Immature natural killer cell (primary cell): ENCODE measurements around the gene GCN1. TPM values are rescaled to one million over a fixed set of nuclear protein-coding genes. Genes with fewer than 3 reads are reported as not detected.

Experiments
- DNase-seq, 3 donors: peaks; one replicate each; pipeline ENCODE4 v3.0.0; 2022; ENCODE audit warnings: mixed read lengths in 1 of 3
- H3K27ac Mint-ChIP-seq, 6 donors: one replicate each; pipeline ENCODE4 v1.8.0; 2020; ENCODE audit warnings: mixed read lengths in 6 of 6, mild to moderate bottlenecking in 5 of 6, inconsistent platforms in 4 of 6, moderate library complexity in 3 of 6
- H3K27me3 Mint-ChIP-seq, 3 donors: one replicate each; pipeline ENCODE4 v1.8.0; 2020 to 2021; ENCODE audit warnings: low read depth in 3 of 3, mild to moderate bottlenecking in 3 of 3, mixed read lengths in 3 of 3, moderate library complexity in 3 of 3, inconsistent platforms in 1 of 3
- H3K36me3 Mint-ChIP-seq, 3 donors: one replicate each; pipeline ENCODE4 v1.8.0; 2020; ENCODE audit warnings: mixed read lengths in 3 of 3, inconsistent platforms in 2 of 3, mild to moderate bottlenecking in 2 of 3
- H3K4me1 Mint-ChIP-seq, 2 donors: one replicate each; pipeline ENCODE4 v1.8.0; 2020; ENCODE audit warnings: inconsistent platforms in 2 of 2, mild to moderate bottlenecking in 2 of 2, mixed read lengths in 2 of 2, moderate library complexity in 1 of 2
- H3K4me3 Mint-ChIP-seq, 5 donors: one replicate each; pipeline ENCODE4 v1.8.0; 2020; ENCODE audit warnings: mild to moderate bottlenecking in 5 of 5, mixed read lengths in 5 of 5, inconsistent platforms in 3 of 5, moderate library complexity in 3 of 5
- H3K9me3 Mint-ChIP-seq, 6 donors: one replicate each; pipeline ENCODE4 v1.8.0; 2020; ENCODE audit warnings: mild to moderate bottlenecking in 6 of 6, mixed read lengths in 6 of 6, inconsistent platforms in 4 of 6, moderate library complexity in 3 of 6
- polyA plus RNA-seq, 3 donors: library from polyadenylated mRNA; unstranded; fragments of 300-500 nt; fragmentation: Illumina TruSeq; gene quantifications; one replicate each; pipeline ENCODE4 v1.2.3, GENCODE V29; 2021

GCN1 gene
- polyA plus RNA-seq, 3 donors from 2014 or later, result 9.7 to 26.4 (median 11.3) TPM

DNA sequence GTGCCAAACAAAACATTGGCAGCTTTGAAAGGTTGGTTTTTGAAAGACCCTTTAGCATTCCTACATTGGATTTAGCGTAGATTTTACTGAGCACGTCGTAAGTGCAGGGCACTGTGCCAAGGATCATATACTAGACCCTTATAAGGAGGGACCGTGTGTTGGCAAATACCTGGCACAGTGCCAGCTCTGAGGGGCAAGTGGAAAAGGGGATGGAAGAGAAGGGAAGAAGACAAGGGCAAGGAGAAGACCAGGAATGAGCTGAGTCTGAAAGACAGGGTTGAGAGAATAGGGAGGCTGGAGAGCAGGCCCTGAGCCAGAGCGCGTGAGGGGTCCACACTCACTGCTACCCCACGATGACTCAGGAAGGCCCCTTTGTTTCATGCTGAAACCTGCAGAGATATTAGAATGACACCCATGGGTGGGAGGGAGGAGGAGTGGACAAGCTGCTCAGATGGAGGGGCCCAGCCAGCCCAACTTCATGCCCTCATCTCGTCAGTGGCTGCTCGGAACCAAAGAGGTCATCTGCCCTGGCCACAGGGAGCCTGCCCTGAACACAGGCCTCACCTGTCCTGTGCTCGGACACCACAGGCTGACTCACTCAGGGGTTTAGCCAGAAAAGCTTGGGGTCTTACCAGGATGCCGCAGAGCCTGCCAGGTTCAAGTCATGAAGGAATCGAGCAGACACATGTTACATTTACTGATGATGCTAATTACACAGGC, 103.0 kb downstream of the GCN1 start:
- H3K36me3 Mint-ChIP-seq, result peaks cover 4 to 13% (median 4%) of the 10 kb centered on the region in 3 donors
- peak overlapping the region in 5 of 6 donors; percentile 30 to 49 (median 46) for H3K27ac Mint-ChIP-seq
- no peak for DNase-seq
- peaks cover 30 to 33% of the 10 kb centered on the region in 2 donors for H3K4me1 Mint-ChIP-seq
- H3K9me3 Mint-ChIP-seq, result no peaks in the 10 kb centered on the region
- H3K4me3 Mint-ChIP-seq, result no peak overlapping the region
- peaks cover 11 to 19% (median 11%) of the 10 kb centered on the region in 3 donors for H3K27me3 Mint-ChIP-seq

- H3K27me3 Mint-ChIP-seq, result peaks cover 11 to 19% (median 11%) of the 10 kb centered on the region in 3 donors
- peak overlapping the region in 2 of 6 donors; percentile 40 to 46 for H3K27ac Mint-ChIP-seq
- peaks cover 36 to 37% of the 10 kb centered on the region in 2 donors for H3K4me1 Mint-ChIP-seq
- no peak overlapping the region for H3K4me3 Mint-ChIP-seq
- H3K9me3 Mint-ChIP-seq, result no peaks in the 10 kb centered on the region
- peaks cover 4 to 10% (median 4%) of the 10 kb centered on the region in 3 donors for H3K36me3 Mint-ChIP-seq
- DNase-seq, result no peak
Measured at GRCh38 chr12:120090626-120091295, 103.8 kb downstream of the GCN1 start.

- no peak for DNase-seq
- Mint-ChIP-seq H3K36me3 (peaks cover 4 to 13% (median 4%) of the 10 kb centered on the region in 3 donors), H3K4me3 (no peak overlapping the region), H3K27me3 (peaks cover 11 to 18% (median 11%) of the 10 kb centered on the region in 3 donors), H3K27ac (no peak overlapping the region), H3K9me3 (no peaks in the 10 kb centered on the region), H3K4me1 (peaks cover 36 to 41% of the 10 kb centered on the region in 2 donors)
Measured at GRCh38 chr12:120090206-120090605, 104.3 kb downstream of the GCN1 start.

DNA sequence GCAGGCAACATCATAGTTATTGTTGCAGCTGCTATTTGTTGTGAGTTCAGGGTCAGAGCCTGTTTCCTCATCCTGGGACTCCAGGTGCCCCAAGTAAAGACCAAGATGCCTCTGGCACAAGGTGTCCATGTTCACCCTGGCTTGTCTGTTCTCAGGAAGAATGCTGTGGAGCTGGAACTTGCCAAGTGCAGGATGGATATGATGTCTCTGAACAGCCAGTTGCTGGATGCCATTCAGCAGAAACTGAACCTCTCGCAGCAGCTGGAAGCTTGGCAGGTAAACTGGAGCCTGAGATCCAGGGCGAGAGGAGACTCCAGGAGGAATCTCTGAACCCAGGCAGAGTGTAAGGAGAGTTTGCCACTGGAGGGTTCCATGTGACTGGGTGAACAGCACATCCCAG, 104.7 kb downstream of the GCN1 start:
- peaks cover 4 to 17% (median 4%) of the 10 kb centered on the region in 3 donors for H3K36me3 Mint-ChIP-seq
- H3K27me3 Mint-ChIP-seq, result peaks cover 11 to 18% (median 11%) of the 10 kb centered on the region in 3 donors
- no peaks in the 10 kb centered on the region for H3K9me3 Mint-ChIP-seq
- H3K27ac Mint-ChIP-seq, result peak overlapping the region in 1 of 6 donors; percentile 70
- H3K4me1 Mint-ChIP-seq, result peaks cover 33 to 41% of the 10 kb centered on the region in 2 donors
- DNase-seq, result no peak
- no peak overlapping the region for H3K4me3 Mint-ChIP-seq

- H3K27ac Mint-ChIP-seq, result peak overlapping the region in 3 of 6 donors; percentile 52 to 79 (median 70)
- no peak for DNase-seq
- H3K36me3 Mint-ChIP-seq, result peaks cover 4 to 20% (median 4%) of the 10 kb centered on the region in 3 donors
- peaks cover 11 to 17% (median 11%) of the 10 kb centered on the region in 3 donors for H3K27me3 Mint-ChIP-seq
- no peak overlapping the region for H3K4me3 Mint-ChIP-seq
- H3K9me3 Mint-ChIP-seq, result no peaks in the 10 kb centered on the region
- peaks cover 26 to 36% of the 10 kb centered on the region in 2 donors for H3K4me1 Mint-ChIP-seq
Measured at GRCh38 chr12:120089105-120089504, 105.4 kb downstream of the GCN1 start.

GRCh38 chr12:120086801-120087621, 107.5 kb downstream of the GCN1 start:
- H3K27ac Mint-ChIP-seq, result peak overlapping the region; percentile 89 to 94 (median 92)
- peaks cover 4 to 24% (median 6%) of the 10 kb centered on the region in 3 donors for H3K36me3 Mint-ChIP-seq

DNA sequence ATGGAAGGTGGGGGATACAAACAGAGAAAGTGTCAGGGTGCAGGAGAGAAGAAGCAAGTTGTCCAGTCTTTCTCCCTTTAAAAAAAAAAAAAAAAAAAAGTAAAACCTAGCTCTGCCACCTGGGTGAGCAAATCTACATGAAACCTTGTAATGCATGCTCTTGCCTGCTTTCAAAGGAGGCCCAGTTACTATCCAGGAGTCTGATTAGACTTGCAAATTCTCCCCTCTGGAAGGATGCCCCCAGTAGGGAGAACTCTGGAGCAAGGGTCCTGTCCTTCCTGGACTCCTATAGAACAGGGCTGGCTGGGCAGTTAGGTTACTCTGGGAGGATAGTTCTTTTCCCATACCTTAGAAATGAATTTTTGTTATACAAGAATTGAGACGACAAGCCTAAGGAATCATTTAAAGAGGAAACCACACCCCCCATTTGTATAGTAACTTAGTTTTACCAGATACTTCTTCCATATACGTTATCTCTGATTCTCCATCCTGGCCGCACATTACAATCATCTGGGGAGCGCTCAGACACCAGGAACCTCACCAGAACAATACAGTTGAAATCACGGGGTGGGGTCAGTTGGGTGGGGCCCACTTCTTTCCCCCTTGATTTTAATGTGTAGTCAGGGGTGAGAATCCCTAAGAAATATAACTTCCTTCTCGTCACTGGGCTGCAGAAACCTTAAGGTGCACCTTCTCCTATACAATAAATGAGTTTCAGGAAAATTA, 108.4 kb downstream of the GCN1 start:
- H3K4me3 Mint-ChIP-seq, result peak overlapping the region in 4 of 5 donors; percentile 61 to 86 (median 80)
- H3K27me3 Mint-ChIP-seq, result peaks cover 8 to 16% (median 11%) of the 10 kb centered on the region in 3 donors

More at GRCh38 chr12:120086801-120087621, 107.5 kb downstream of the GCN1 start:
- peaks cover 20 to 29% of the 10 kb centered on the region in 2 donors for H3K4me1 Mint-ChIP-seq
- peak; percentile 99 to 100 (median 99) for DNase-seq
- peak overlapping the region; percentile 79 to 86 (median 81) for H3K4me3 Mint-ChIP-seq
- no peaks in the 10 kb centered on the region for H3K9me3 Mint-ChIP-seq
- peaks cover 8 to 16% (median 11%) of the 10 kb centered on the region in 3 donors for H3K27me3 Mint-ChIP-seq

GRCh38 chr12:120081641-120082040, 112.9 kb downstream of the GCN1 start:
- Mint-ChIP-seq H3K27me3 (peaks cover 0 to under 1% (median 0%) of the 10 kb centered on the region in 3 donors), H3K9me3 (no peaks in the 10 kb centered on the region), H3K4me1 (peaks cover 7 to 10% of the 10 kb centered on the region in 2 donors), H3K27ac (no peak overlapping the region), H3K36me3 (peaks cover 4 to 22% (median 14%) of the 10 kb centered on the region in 3 donors), H3K4me3 (no peak overlapping the region)
- no peak for DNase-seq

More for the DNA sequence above, 108.4 kb downstream of the GCN1 start:
- DNase-seq, result no peak
- H3K36me3 Mint-ChIP-seq, result peaks cover 8 to 26% (median 12%) of the 10 kb centered on the region in 3 donors
- H3K9me3 Mint-ChIP-seq, result no peaks in the 10 kb centered on the region
- peaks cover 20 to 27% of the 10 kb centered on the region in 2 donors for H3K4me1 Mint-ChIP-seq
- peak overlapping the region; percentile 77 to 94 (median 91) for H3K27ac Mint-ChIP-seq

DNA sequence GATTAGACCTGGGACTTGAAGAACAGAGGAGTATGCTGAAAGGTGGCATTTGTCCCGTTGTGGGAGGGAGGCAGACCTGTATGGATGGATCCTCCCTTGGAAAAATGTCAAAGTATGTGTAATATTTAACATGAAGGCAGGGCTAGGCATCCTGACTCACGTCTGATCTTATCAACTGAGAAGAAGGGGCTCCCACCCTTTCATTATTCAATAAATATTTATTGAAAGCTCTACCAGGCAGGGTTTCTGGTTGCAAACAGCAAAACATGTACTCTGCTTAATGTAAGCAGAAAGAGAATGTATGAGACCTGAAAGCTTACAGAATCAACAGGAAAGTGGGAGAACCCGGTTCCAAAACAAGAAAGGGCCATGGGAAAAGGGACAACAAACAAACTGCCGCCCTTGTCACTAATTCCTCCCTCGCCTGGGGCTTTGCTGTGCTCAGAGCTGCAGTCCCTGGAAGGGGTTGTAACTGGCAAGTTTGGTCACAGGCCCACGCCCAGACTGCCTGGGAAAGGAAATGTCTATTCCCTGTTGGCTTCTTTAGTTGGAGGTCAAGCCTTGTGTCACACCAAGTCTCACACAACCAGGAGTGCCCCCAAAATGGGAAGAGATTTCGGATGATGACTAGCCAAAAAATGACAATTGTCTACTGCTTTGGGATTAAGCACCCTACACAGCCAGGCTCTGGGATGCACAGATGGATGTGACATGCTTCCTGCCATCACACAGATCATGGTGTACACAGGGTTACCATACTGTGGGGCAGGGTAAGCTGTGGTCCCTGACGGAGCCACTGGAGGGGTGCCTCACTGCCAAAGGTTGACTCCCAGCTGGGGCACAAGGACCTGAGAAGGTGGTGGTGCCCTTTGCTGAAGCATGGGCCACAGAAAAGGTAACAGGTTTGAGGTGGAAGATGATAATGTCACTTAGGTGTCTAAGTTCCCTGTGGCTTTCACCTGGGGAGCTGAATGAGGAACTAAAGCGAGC, 114.8 kb downstream of the GCN1 start:
- no peak for DNase-seq
- peaks cover 4 to 24% (median 20%) of the 10 kb centered on the region in 3 donors for H3K36me3 Mint-ChIP-seq
- no peaks in the 10 kb centered on the region for H3K9me3 Mint-ChIP-seq
- H3K27me3 Mint-ChIP-seq, result no peaks in the 10 kb centered on the region
- H3K4me1 Mint-ChIP-seq, result no peaks in the 10 kb centered on the region
- H3K4me3 Mint-ChIP-seq, result no peak overlapping the region
- H3K27ac Mint-ChIP-seq, result no peak overlapping the region

DNA sequence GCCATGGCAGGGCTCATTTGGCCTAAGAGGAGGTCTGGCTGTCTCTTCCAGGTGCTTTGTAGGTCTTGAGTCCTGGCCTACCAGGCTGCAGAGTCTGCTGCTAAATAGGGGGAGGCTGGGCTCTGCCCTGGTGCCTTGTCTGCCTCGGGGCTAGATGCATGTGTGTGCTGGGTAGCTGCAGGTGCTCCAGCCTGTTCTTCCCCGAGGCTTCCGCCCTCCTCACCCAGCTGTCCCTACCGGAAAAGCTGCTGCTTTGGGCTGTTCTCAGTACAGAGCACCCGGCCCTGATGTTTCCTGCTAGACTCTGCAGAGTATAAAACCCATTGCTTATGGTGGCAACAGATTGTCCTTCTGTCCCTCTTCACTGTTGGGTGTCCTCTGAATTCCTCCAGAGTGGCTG, 115.6 kb downstream of the GCN1 start:
- Mint-ChIP-seq H3K36me3 (peaks cover 4 to 25% (median 24%) of the 10 kb centered on the region in 3 donors), H3K27ac (no peak overlapping the region), H3K4me3 (no peak overlapping the region), H3K27me3 (no peaks in the 10 kb centered on the region), H3K4me1 (no peaks in the 10 kb centered on the region), H3K9me3 (no peaks in the 10 kb centered on the region)
- DNase-seq, result no peak

DNA sequence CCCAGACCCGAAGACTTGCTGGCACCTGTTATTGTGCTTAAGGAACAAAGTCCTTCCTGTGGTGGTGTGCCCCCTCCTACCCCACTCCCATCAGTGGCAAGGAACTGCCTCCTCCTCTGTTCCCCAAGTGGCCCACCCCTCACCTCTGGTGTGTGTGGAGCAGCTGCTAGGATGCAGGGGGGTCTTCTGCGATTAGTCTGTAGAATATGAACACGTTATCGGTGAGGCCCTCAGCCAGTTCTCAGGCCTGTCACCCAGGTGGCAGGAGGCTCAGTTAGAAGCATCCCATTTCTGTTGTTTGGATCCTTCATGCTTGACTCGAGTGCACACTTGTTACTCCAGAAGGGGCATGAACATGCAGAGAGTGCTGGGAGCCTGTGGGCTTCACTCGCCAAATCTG, 117.3 kb downstream of the GCN1 start:
- Mint-ChIP-seq H3K4me1 (no peaks in the 10 kb centered on the region), H3K36me3 (peaks cover 4 to 36% (median 24%) of the 10 kb centered on the region in 3 donors), H3K9me3 (no peaks in the 10 kb centered on the region), H3K27ac (no peak overlapping the region), H3K4me3 (no peak overlapping the region), H3K27me3 (no peaks in the 10 kb centered on the region)
- DNase-seq, result no peak
